IMR-90 (cell line): ENCODE results near the gene NOXO1. TPM values are rescaled to one million over a fixed set of nuclear protein-coding genes. Genes with fewer than 3 reads are reported as not detected.

Experiments
- ATAC-seq: fragments of 200-7000 bp; cut with Tn5 transposase; 2 replicates; pipeline ENCODE4 v1.9.1; 2020; ENCODE audit warnings: low read depth, mild to moderate bottlenecking, moderate library complexity
- BruUV-seq: library from RNA; stranded (reverse); fragments of 400-500 nt; replicated peaks from 2 replicates; lab custom pipeline; 2021; lab: Mats Ljungman, UMichigan
- CTCF ChIA-PET: fragments of 300-600 bp; formaldehyde crosslinking; extraction: SDS; loops from one replicate; lab custom pipeline; 2021; ENCODE audit warnings: antibody characterized with exemption; lab: Yijun Ruan, JAX
- POLR2A ChIA-PET: fragments of 300-600 bp; sonication (Branson Sonifier 250); formaldehyde crosslinking; loops from one replicate; lab custom pipeline; 2022; ENCODE audit warnings: antibody characterized with exemption; ENCODE audit not compliant: unreplicated experiment; lab: Charles Lee
- DNase-seq: peaks from one replicate; pipeline ENCODE4 v3.0.0; 2013
- H2AFZ ChIP-seq: replicated peaks from 2 replicates; pipeline ENCODE3; 2013; ENCODE audit warnings: low read length, mild to moderate bottlenecking; ENCODE audit not compliant: poor library complexity
- H2AK5ac ChIP-seq: 2 replicates; pipeline ENCODE4 v1.6.1; 2013; ENCODE audit warnings: low read depth, low read length, inconsistent platforms
- H2AK9ac ChIP-seq: replicated peaks from 2 replicates; pipeline ENCODE3; 2013; ENCODE audit warnings: mild to moderate bottlenecking, low read depth, low read length, moderate library complexity; ENCODE audit not compliant: poor library complexity
- H2BK120ac ChIP-seq: 2 replicates; pipeline ENCODE4 v1.6.1; 2013; ENCODE audit warnings: low read depth, low read length, inconsistent platforms
- H2BK15ac ChIP-seq: 3 replicates; pipeline ENCODE4 v1.6.1; 2013; ENCODE audit warnings: low read depth, low read length, inconsistent platforms
- H2BK20ac ChIP-seq: 2 replicates; pipeline ENCODE4 v1.6.1; 2013; ENCODE audit warnings: low read depth, mild to moderate bottlenecking, inconsistent platforms, low read length, moderate library complexity
- H2BK5ac ChIP-seq: 2 replicates; pipeline ENCODE4 v1.6.1; 2013; ENCODE audit warnings: mild to moderate bottlenecking, low read depth, low read length, inconsistent platforms; ENCODE audit not compliant: poor library complexity, severe bottlenecking
- H3K14ac ChIP-seq: replicated peaks from 2 replicates; pipeline ENCODE4 v1.6.1; 2013; ENCODE audit warnings: low read depth, low read length, inconsistent platforms
- H3K18ac ChIP-seq: 2 replicates; pipeline ENCODE4 v1.6.1; 2013; ENCODE audit warnings: low read depth, low read length, control low read depth
- H3K23ac ChIP-seq: 2 replicates; pipeline ENCODE4 v1.6.1; 2013; ENCODE audit warnings: low read depth, low read length, inconsistent platforms
- H3K27ac ChIP-seq: 2 replicates; pipeline ENCODE4 v1.5.1; 2013; ENCODE audit warnings: mild to moderate bottlenecking, control low read depth, low read length; ENCODE audit not compliant: insufficient read depth
- H3K27me3 ChIP-seq: 2 replicates; pipeline ENCODE4 v1.6.1; 2013; ENCODE audit warnings: low read length; ENCODE audit not compliant: control insufficient read depth, insufficient read depth
- H3K36me3 ChIP-seq: 2 replicates; pipeline ENCODE4 v1.6.1; 2013; ENCODE audit warnings: low read length, mixed read lengths; ENCODE audit not compliant: control insufficient read depth, insufficient read depth
- H3K4ac ChIP-seq: 2 replicates; pipeline ENCODE4 v1.6.1; 2013; ENCODE audit warnings: low read depth, low read length, inconsistent platforms
- H3K4me1 ChIP-seq: 2 replicates; pipeline ENCODE4 v1.6.1; 2013; ENCODE audit warnings: low read length, mixed read lengths; ENCODE audit not compliant: control insufficient read depth, insufficient read depth
- H3K4me2 ChIP-seq: 2 replicates; pipeline ENCODE4 v1.6.1; 2013; ENCODE audit warnings: low read depth, mild to moderate bottlenecking, control low read depth, low read length, moderate library complexity
- H3K4me3 ChIP-seq: 2 replicates; pipeline ENCODE4 v1.5.1; 2013; ENCODE audit warnings: low read depth, mild to moderate bottlenecking, control low read depth, low read length, moderate library complexity; ENCODE audit not compliant: insufficient read depth
- H3K56ac ChIP-seq: 2 replicates; pipeline ENCODE4 v1.6.1; 2013; ENCODE audit warnings: low read length, inconsistent platforms; ENCODE audit not compliant: insufficient read depth; ENCODE audit errors: extremely low read depth
- H3K79me1 ChIP-seq, 2 experiments: 2 replicates each; pipeline ENCODE4 v1.6.1; 2013; ENCODE audit warnings: low read length in 2 of 2, inconsistent platforms in 1 of 2, low read depth in 1 of 2
- H3K9ac ChIP-seq: 2 replicates; pipeline ENCODE4 v1.6.1; 2013; ENCODE audit warnings: low read depth, low read length, control low read depth
- H3K9me1 ChIP-seq: 2 replicates; pipeline ENCODE4 v1.6.1; 2013; ENCODE audit warnings: low read length, inconsistent platforms; ENCODE audit not compliant: insufficient read depth
- H3K9me3 ChIP-seq: 2 replicates; pipeline ENCODE4 v1.6.1; 2013; ENCODE audit warnings: low read length; ENCODE audit not compliant: control insufficient read depth, insufficient read depth
- H4K20me1 ChIP-seq: 2 replicates; pipeline ENCODE4 v1.6.1; 2013; ENCODE audit warnings: low read length, inconsistent platforms; ENCODE audit not compliant: insufficient read depth
- H4K5ac ChIP-seq: 2 replicates; pipeline ENCODE4 v1.6.1; 2013; ENCODE audit warnings: mild to moderate bottlenecking, low read depth, low read length, control low read depth
- H4K8ac ChIP-seq, 2 experiments: 2 replicates each; pipeline ENCODE4 v1.6.1; 2013; ENCODE audit warnings: low read depth in 2 of 2, low read length in 2 of 2, control low read depth in 1 of 2, inconsistent platforms in 1 of 2
- H4K91ac ChIP-seq: 2 replicates; pipeline ENCODE4 v1.6.1; 2013; ENCODE audit warnings: low read depth, low read length, inconsistent platforms; ENCODE audit not compliant: insufficient read depth
- BHLHE40 ChIP-seq: fragments of 150-350 bp; IDR thresholded peaks from 2 replicates; pipeline ENCODE4 v1.6.1; 2016; ENCODE audit warnings: mild to moderate bottlenecking, low read depth, low read length
- CTCF ChIP-seq: conservative IDR thresholded peaks from 2 replicates; pipeline ENCODE4 v1.5.1; 2012; ENCODE audit warnings: mild to moderate bottlenecking, low read depth, low read length, improper control_type of control experiment
- MAFK ChIP-seq: IDR thresholded peaks from 2 replicates; pipeline ENCODE4 v1.6.1; 2012; ENCODE audit warnings: low read depth, low read length, improper control_type of control experiment
- MAZ ChIP-seq: IDR thresholded peaks from 2 replicates; pipeline ENCODE4 v1.6.1; 2012; ENCODE audit warnings: low read depth, mild to moderate bottlenecking, low read length, improper control_type of control experiment, moderate library complexity, borderline replicate concordance
- MXI1 ChIP-seq: IDR thresholded peaks from 2 replicates; pipeline ENCODE4 v1.6.1; 2012; ENCODE audit warnings: low read depth, mild to moderate bottlenecking, low read length, moderate library complexity, borderline replicate concordance
- POLR2A ChIP-seq: IDR thresholded peaks from 2 replicates; pipeline ENCODE4 v1.6.1; 2012; ENCODE audit warnings: mild to moderate bottlenecking, low read depth, low read length
- RAD21 ChIP-seq: IDR thresholded peaks from 2 replicates; pipeline ENCODE4 v1.6.1; 2012; ENCODE audit warnings: low read length, improper control_type of control experiment
- SMC3 ChIP-seq: fragments of 150-350 bp; IDR thresholded peaks from 2 replicates; pipeline ENCODE4 v1.6.1; 2016; ENCODE audit warnings: low read depth, mild to moderate bottlenecking, antibody characterized with exemption, low read length, moderate library complexity
- USF2 ChIP-seq: fragments of 150-350 bp; IDR thresholded peaks from 2 replicates; pipeline ENCODE4 v1.6.1; 2017; ENCODE audit warnings: mild to moderate bottlenecking, antibody characterized with exemption, low read length, low read depth
- WGBS, 2 experiments: methylation state at CpG; one replicate each; pipeline versions ENCODE4 v1.1.5 to v1.1.7; 2013; ENCODE audit warnings: missing lambda C conversion rate in 2 of 2; ENCODE audit not compliant: insufficient read length in 1 of 2; ENCODE audit errors: extremely low coverage in 2 of 2; 5-methylcytosine and 5-hydroxymethylcytosine counted together
- dilution Hi-C: fragments of 300-500 bp; cut with HindIII; formaldehyde crosslinking; loops from one replicate; pipeline ENCODE4 v1.14.3; 2018; ENCODE audit warnings: low sequenced_read_pairs; ENCODE audit not compliant: unreplicated experiment
- in situ Hi-C: fragments of 300-500 bp; cut with MboI; formaldehyde crosslinking; loops from 3 replicates; pipeline ENCODE4 v1.14.3; 2019; ENCODE audit warnings: low sequenced_read_pairs, inconsistent platforms, mixed read lengths
- intact Hi-C: fragments of 100-400 bp; cut with micrococcal nuclease; formaldehyde crosslinking; loops from 2 replicates; pipeline ENCODE4 v1.10.0; 2022
- polyA plus RNA-seq, 3 experiments: library from polyadenylated mRNA; depleted of rRNA; stranded (reverse); fragments of >200 nt; gene quantifications; 2 replicates each; pipeline ENCODE4 v1.2.3, GENCODE V29; 2012; ENCODE audit warnings: low replicate concordance in 1 of 3
- total RNA-seq: library from RNA; depleted of rRNA; stranded (reverse); fragments of >200 nt; gene quantifications from 2 replicates; pipeline ENCODE4 v1.2.3, GENCODE V29; 2012

NOXO1 gene
- total and polyA plus RNA-seq, 2 of the 4 experiments (the other 2 are of a cell fraction) = 0.56 TPM; not detected in 1

- TF ChIP-seq USF2 = peak; percentile 3; the same call in 1 of the 2 replicates
- peak; percentile 44; the same call in 1 of the 2 replicates for TF ChIP-seq BHLHE40
- TF ChIP-seq POLR2A = no peak
- TF ChIP-seq CTCF = peak; percentile 99
- TF ChIP-seq RAD21 = peak; percentile 90
- TF ChIP-seq MAFK = no peak
- TF ChIP-seq SMC3 = peak; percentile 91
- TF ChIP-seq MXI1 = peak; percentile 35; the same call in 1 of the 2 replicates
- TF ChIP-seq MAZ = peak; percentile 65; the same call in 1 of the 2 replicates
- ATAC-seq (peak; percentile 99), DNase-seq (peak; percentile 72)
- H3K56ac ChIP-seq = no peak overlapping the region
- no peak overlapping the region for H2AK5ac ChIP-seq
- peak overlapping the region; percentile 56 for H3K4me3 ChIP-seq
- peak overlapping the region; percentile 48 for H3K4me2 ChIP-seq
- no peaks in the 10 kb centered on the region for H3K4me1 ChIP-seq
- dilution Hi-C loops = no loop called here
- peak overlapping the region; percentile 97 for H2AFZ ChIP-seq
- no peak overlapping the region for H3K23ac ChIP-seq
- peaks cover 5% of the 10 kb centered on the region; the same call in 1 of the 2 replicates for H3K27me3 ChIP-seq
- H3K9me3 ChIP-seq = no peaks in the 10 kb centered on the region
- H3K9ac ChIP-seq = peak overlapping the region; percentile 46
- intact Hi-C loops = loop anchor here (1.0 kb wide), 2 partner anchors 66 to 117 kb away; no protein-coding TSS in a partner anchor
- no TSS peak for BruUV-seq
- H2AK9ac ChIP-seq = peak overlapping the region; percentile 93
- WGBS, 2 experiments = 3% methylated on average over 28 of the region's 70 CpGs; no CpG with 5 or more reads in 1 of the 2 experiments
- CTCF ChIA-PET = interaction anchor here (0.6 to 1.5 kb wide), 4 partner anchors 14 to 103 kb away, joined by 3 to 6 read pairs (median 4); partner anchors contain the start of genes FAHD1 and HAGH
- H3K27ac ChIP-seq = peak overlapping the region; percentile 38; the same call in 1 of the 2 replicates
- H3K18ac ChIP-seq = no peak overlapping the region; the same call in 1 of the 2 replicates
- peak overlapping the region; percentile 74 to 83; a peak in 3 of 4 replicates for H4K8ac ChIP-seq
- H2BK5ac ChIP-seq = no peak overlapping the region
- H2BK20ac ChIP-seq = no peak overlapping the region
- 0 out of 2 replicates have a peak overlapping the region, but pooled peaks have one; percentile 64 for H3K4ac ChIP-seq
- H4K20me1 ChIP-seq = no peaks in the 10 kb centered on the region
- H4K91ac ChIP-seq = no peak overlapping the region; the same call in 1 of the 2 replicates
- no peaks in the 10 kb centered on the region for H3K36me3 ChIP-seq
- no peaks in the 10 kb centered on the region for H3K79me1 ChIP-seq
- H2BK120ac ChIP-seq = no peak overlapping the region
- peak overlapping the region; percentile 69; the same call in 1 of the 2 replicates for H4K5ac ChIP-seq
- H2BK15ac ChIP-seq = no peak overlapping the region
- H3K14ac ChIP-seq = no peak overlapping the region
- in situ Hi-C loops = loop anchor here (5.0 kb wide), 1 partner anchor 67 kb away; no protein-coding TSS in a partner anchor
- H3K9me1 ChIP-seq = no peaks in the 10 kb centered on the region
- POLR2A ChIA-PET = no interaction called here
These were observed 51.5 kb downstream of the NOXO1 start for GRCh38 chr16:1929578-1930337.
